ENCODE measurements around the gene JDP2. TPM values are rescaled to one million over a fixed set of nuclear protein-coding genes. Genes with fewer than 3 reads are reported as not detected.

Gene JDP2
- total RNA-seq, 2 donors from 2014 or later = 15.7 to 23.1 TPM

GRCh38 chr14:75389679-75390078 lies 38.1 kb upstream of the JDP2 start:
- no peak overlapping the region for H3K27ac Mint-ChIP-seq
- TF ChIP-seq, protein P1, sequence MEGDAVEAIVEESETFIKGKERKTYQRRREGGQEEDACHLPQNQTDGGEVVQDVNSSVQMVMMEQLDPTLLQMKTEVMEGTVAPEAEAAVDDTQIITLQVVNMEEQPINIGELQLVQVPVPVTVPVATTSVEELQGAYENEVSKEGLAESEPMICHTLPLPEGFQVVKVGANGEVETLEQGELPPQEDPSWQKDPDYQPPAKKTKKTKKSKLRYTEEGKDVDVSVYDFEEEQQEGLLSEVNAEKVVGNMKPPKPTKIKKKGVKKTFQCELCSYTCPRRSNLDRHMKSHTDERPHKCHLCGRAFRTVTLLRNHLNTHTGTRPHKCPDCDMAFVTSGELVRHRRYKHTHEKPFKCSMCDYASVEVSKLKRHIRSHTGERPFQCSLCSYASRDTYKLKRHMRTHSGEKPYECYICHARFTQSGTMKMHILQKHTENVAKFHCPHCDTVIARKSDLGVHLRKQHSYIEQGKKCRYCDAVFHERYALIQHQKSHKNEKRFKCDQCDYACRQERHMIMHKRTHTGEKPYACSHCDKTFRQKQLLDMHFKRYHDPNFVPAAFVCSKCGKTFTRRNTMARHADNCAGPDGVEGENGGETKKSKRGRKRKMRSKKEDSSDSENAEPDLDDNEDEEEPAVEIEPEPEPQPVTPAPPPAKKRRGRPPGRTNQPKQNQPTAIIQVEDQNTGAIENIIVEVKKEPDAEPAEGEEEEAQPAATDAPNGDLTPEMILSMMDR (conservative IDR thresholded peaks at IDR 0.05) = no peak
- peaks cover 7% of the 10 kb centered on the region for H3K27me3 Mint-ChIP-seq (ENCODE audit: insufficient read depth)
- no peaks in the 10 kb centered on the region for H3K36me3 ChIP-seq (ENCODE audit: control insufficient read depth, insufficient read depth, low read length)
- H3K4me1 Mint-ChIP-seq = no peaks in the 10 kb centered on the region
- H3K9ac ChIP-seq (ENCODE audit: extremely low read depth, low read length, poor library complexity, severe bottlenecking) = no peak overlapping the region
- WGBS, 2 experiments (ENCODE audit: insufficient coverage in 1 of 2, insufficient read length in 1 of 2) = 87 to 90% methylated on average over 3 of the region's 3 CpGs
- H3K9me3 ChIP-seq (ENCODE audit: control insufficient read depth, low read length) = no peaks in the 10 kb centered on the region
- H3K9me3 Mint-ChIP-seq = no peaks in the 10 kb centered on the region
- no peak overlapping the region for H3K27ac ChIP-seq (ENCODE audit: low read depth, low read length)
- H3K4me1 ChIP-seq (ENCODE audit: control insufficient read depth, insufficient read depth, low read length) = no peaks in the 10 kb centered on the region
- H3K36me3 Mint-ChIP-seq (ENCODE audit: low read depth) = no peaks in the 10 kb centered on the region
- no peak overlapping the region for H3K4me3 Mint-ChIP-seq
- H3K27me3 ChIP-seq (ENCODE audit: control insufficient read depth, insufficient read depth, low read length, poor library complexity, severe bottlenecking) = no peaks in the 10 kb centered on the region
- no peak for DNase-seq
- H3K4me3 ChIP-seq (ENCODE audit: low read length) = no peak overlapping the region

DNA sequence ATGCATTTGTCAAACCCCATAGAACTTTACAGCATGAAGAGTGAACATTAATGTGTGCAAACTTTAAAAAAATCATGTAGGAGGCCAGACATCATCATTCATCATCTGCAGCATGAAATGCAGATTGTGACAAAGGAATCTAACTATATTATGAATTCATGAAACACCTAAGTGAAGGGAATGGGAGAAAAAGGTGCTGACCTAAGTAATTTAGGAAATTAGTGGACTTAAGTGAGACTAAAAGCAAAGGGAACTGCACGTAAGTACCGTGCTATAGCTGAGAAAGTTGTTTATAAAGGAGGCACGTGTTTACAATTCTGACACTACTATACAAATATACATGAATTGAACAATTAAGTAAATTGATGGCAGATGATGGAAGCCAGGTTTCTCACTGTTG lies 37.6 kb upstream of the JDP2 start:
- H3K36me3 ChIP-seq (ENCODE audit: control insufficient read depth, insufficient read depth, low read length) = no peaks in the 10 kb centered on the region
- Mint-ChIP-seq H3K36me3 (ENCODE audit: low read depth) (no peaks in the 10 kb centered on the region), H3K4me3 (no peak overlapping the region), H3K4me1 (no peaks in the 10 kb centered on the region), H3K27me3 (ENCODE audit: insufficient read depth) (peaks cover 6% of the 10 kb centered on the region), H3K27ac (no peak overlapping the region), H3K9me3 (no peaks in the 10 kb centered on the region)
- no peaks in the 10 kb centered on the region for H3K27me3 ChIP-seq (ENCODE audit: control insufficient read depth, insufficient read depth, low read length, poor library complexity, severe bottlenecking)
- no peak overlapping the region for H3K9ac ChIP-seq (ENCODE audit: extremely low read depth, low read length, poor library complexity, severe bottlenecking)
- H3K9me3 ChIP-seq (ENCODE audit: control insufficient read depth, low read length) = no peaks in the 10 kb centered on the region
- TF ChIP-seq, protein P1 (conservative IDR thresholded peaks at IDR 0.05) = no peak
- no peaks in the 10 kb centered on the region for H3K4me1 ChIP-seq (ENCODE audit: control insufficient read depth, insufficient read depth, low read length)
- 100% methylated on average over 1 of the region's 3 CpGs; no CpG with 5 or more reads in 1 of the 2 experiments for WGBS, 2 experiments (ENCODE audit: insufficient coverage in 1 of 2, insufficient read length in 1 of 2)
- no peak for DNase-seq
- no peak overlapping the region for H3K4me3 ChIP-seq (ENCODE audit: low read length)
- no peak overlapping the region for H3K27ac ChIP-seq (ENCODE audit: low read depth, low read length)

DNA sequence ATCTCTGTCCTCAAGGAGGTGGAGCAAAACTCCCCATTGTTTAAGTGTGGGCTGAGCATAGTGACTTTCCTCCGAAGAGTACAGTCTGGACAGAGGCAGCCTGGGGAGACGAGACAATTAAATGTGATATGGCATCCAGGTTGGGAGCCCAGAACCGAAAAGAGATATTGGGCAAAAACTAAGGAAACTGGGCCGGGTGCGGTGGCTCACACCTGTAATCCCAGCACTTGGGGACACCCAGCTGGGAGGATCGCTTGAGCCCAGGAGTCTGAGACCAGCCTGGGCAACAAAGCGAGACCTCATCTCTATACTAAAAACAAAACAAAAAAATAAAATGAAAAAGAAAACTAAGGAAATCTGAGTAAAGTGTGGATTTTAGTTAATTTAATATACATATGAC lies 35.9 kb upstream of the JDP2 start:
- Histone ChIP-seq H3K9ac (ENCODE audit: extremely low read depth, low read length, poor library complexity, severe bottlenecking) (no peak overlapping the region), H3K27me3 (ENCODE audit: control insufficient read depth, insufficient read depth, low read length, poor library complexity, severe bottlenecking) (no peaks in the 10 kb centered on the region), H3K4me1 (ENCODE audit: control insufficient read depth, insufficient read depth, low read length) (peaks cover under 1% of the 10 kb centered on the region), H3K27ac (ENCODE audit: low read depth, low read length) (no peak overlapping the region), H3K9me3 (ENCODE audit: control insufficient read depth, low read length) (no peaks in the 10 kb centered on the region), H3K4me3 (ENCODE audit: low read length) (no peak overlapping the region), H3K36me3 (ENCODE audit: control insufficient read depth, insufficient read depth, low read length) (no peaks in the 10 kb centered on the region)
- Mint-ChIP-seq H3K9me3 (no peaks in the 10 kb centered on the region), H3K4me3 (no peak overlapping the region), H3K27ac (no peak overlapping the region), H3K4me1 (no peaks in the 10 kb centered on the region), H3K36me3 (ENCODE audit: low read depth) (no peaks in the 10 kb centered on the region), H3K27me3 (ENCODE audit: insufficient read depth) (peaks cover 4% of the 10 kb centered on the region)
- TF ChIP-seq, protein P1 (conservative IDR thresholded peaks at IDR 0.05) = no peak
- 84 to 93% methylated on average over 2 to 6 of the region's 7 CpGs for WGBS, 2 experiments (ENCODE audit: insufficient coverage in 1 of 2, insufficient read length in 1 of 2)
- no peak for DNase-seq

Data from endodermal cell (in vitro differentiated cells).